OCI-LY1 (cell line): Measurements from ENCODE around the gene TMEM106C.

Experiments used
- CTCF ChIP-seq: fragments of 200-600 bp; sonication (generic), shearing (Covaris generic); IDR thresholded peaks from 2 replicates; pipeline ENCODE4 v1.5.1; 2017; ENCODE audit warnings: mild to moderate bottlenecking, antibody characterized with exemption, low read length, moderate library complexity, mixed read lengths
- EZH2 ChIP-seq: fragments of 200-600 bp; sonication (generic), shearing (Covaris generic); IDR thresholded peaks from 2 replicates; pipeline ENCODE4 v1.8.0; 2017; ENCODE audit warnings: borderline replicate concordance, mixed run types, mild to moderate bottlenecking, antibody characterized with exemption, low read length, moderate library complexity, mixed read lengths

- TF ChIP-seq CTCF (no peak), EZH2 (no peak)
Observed at GRCh38 chr12:48000878-48001504, 37.6 kb downstream of the TMEM106C start.
